GM21447 (cell line): ENCODE measurements around the gene PPFIA1.
"Not testable (repeated sequence)": the region's sequence is repeated elsewhere in the genome, so short reads cannot be mapped to it uniquely, and the experiment has no call there.

ENCODE experiments used
- ATAC-seq: cut with Tn5 transposase; IDR thresholded peaks from one replicate; pipeline ENCODE4 v1.9.1; 2021; ENCODE audit not compliant: unreplicated experiment

The PPFIA1 gene

DNA sequence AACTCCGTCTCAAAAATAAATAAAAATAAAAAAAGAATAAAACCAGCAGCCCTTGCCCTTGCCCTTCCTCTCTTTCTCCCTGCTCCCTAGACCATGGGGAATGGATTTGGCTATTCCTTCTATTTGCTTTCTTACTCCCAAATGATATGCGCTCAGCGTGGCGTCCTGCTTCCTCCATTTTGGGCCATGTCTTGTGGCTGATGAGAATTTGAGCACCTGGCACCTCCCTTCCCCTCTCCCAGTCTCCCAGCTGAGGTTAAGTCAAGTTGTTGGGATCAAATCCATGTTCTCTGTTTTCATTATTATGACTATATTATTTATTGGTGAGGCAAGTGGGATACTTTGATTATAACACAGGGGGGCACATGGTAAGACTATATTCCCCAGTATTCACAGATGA is 117.1 kb downstream of the PPFIA1 start:
- ATAC-seq, result no peak

DNA sequence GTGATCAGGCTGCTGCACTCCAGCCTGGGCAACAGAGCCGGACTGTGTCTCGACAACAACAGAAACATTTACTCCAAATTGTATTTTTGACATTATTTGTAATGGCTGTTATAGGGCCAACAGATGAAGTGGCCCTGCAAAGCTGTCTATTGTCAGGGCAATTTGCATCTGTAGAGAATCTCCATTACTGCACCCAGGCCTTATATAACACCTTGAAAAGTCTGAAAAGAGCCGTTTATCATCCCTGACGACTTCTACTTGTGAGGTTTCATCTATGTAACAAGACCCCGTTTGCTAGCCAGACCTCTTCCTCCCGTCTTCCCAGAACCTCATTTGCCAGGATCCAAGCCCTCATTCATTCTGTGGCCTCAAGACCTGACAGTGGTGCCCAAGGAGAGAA is 118.7 kb downstream of the PPFIA1 start:
- no peak for ATAC-seq

DNA sequence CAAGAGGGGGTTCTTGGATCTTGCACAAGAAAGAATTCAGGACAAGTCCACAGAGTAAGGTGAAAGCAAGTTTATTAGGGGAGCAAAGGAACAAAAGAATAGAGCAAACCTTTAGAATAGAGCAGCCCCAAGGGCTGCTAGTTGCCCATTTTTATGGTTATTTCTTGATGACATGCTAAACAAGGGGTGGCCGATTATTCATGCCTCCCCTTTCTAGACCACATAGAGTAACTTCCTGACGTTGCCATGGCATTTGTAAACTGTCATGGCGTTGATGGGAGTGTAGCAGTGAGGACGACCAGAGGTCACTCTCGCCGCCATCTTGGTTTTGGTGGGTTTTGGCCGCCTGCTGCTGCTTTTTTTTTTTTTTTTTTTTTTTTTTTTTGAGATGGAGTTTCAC is 120.4 kb downstream of the PPFIA1 start:
- not testable (repeated sequence) for ATAC-seq

DNA sequence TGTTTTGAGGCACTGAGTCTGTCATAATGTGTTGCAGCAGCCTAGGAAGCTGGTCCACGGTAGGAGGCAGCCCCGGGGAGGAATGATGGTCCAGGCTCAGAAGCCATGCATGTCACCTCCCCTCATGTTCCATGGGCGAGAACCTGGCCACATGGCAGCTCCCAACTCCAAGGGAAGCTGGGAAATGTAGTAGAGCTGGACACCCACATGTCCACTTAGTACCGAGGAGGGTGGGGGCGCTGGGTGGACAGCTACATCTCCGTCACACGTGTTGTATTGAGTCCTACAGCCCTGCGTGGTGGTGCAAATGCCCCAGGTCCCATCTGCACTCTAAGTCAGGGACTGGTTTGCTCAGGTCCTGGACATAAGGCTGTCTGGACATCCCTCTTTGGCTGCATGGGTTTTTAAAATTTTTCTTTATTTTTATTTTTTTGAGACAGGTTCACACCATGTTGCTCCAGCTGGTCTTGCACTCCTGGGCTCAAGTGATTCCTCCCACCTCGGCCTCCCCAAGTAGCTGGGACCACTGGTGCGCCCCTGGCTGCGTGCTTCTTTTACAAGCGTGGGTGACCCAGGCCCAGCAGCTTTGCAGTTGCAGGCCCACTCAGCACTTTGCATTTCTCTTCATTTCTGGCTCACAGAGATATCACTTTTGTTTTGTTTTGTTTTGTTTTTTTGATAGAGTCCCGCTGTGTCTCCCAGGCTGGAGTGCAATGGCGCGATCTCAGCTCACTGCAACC is 123.9 kb downstream of the PPFIA1 start:
- no peak for ATAC-seq

DNA sequence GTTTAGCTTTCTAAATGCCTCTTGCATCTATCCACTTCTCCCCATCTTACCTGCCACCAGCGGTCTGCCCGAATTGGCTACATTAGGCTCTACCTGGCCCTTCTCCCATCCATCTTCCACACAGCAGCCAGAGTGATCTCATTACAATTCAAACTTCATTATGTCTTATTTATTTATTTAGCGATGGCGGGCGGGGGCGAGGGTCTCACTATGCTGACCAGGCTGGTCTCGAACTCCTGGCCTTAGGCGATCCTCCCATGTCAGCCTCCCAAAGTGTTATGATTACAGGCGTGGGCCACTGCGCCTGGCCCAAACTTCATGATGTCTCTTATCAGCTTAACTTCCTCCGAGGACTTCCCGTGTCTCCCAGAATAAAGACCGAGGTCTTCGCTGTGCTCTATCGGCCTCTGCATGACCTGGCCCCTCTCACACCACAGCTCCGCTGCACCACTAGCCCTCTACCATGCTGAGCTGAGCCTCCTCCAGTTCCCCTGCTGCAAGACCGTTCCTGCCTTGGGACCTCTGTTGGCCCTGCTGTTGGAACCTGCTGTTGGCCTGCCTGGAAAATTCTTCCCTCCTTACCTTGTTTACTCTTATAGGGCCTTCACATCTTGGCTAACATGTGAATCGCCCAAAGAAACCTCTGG is 127.0 kb downstream of the PPFIA1 start:
- no peak for ATAC-seq

DNA sequence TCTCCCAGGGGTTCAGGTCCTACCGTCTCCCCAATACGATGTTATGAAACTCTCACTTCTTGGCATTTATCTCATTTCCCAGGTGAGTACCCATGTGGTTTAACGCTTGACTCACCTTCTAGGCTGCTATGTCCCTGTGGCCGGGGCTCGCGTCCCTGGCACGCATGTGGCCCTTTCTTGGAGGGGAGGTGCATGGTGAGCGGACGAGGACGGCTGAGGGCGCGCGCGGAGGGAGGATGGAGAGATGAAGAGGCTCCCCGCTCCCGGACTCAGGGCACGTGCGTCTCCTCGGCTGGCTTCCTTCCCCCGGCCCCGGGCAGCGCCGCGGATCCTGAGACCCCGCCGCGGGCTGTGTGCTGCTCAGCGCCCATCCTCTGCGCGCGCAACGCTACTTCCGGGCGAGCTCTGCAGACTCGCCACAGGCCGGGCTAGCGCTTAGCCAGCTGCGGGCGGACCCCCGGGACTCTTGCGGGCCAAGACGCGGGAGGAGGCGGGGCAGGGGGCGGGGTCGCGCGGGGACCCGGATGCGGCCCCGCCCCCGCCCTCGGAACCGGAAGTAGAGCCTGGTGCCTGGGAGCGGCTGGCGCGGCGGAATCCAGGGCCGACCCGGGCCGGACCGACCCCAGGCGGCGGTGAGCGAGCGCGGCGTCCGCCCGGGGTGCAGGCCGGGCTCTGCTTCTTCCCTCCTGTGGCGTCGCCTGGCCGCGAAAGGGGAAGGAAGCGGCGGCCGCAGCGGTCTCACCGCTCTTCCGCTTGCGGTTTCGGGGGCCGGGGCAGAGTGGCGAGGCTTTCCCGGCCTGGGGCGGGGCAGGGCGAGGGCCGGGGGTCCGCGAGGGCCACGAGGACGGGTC is 127.7 kb downstream of the PPFIA1 start, which contains the start of gene CTTN:
Gene CTTN (plus strand): TSS at position 547 of the 851 bp plus-strand sequence. CDS start 8,769 bp downstream, outside the sequence.
- no peak for ATAC-seq

DNA sequence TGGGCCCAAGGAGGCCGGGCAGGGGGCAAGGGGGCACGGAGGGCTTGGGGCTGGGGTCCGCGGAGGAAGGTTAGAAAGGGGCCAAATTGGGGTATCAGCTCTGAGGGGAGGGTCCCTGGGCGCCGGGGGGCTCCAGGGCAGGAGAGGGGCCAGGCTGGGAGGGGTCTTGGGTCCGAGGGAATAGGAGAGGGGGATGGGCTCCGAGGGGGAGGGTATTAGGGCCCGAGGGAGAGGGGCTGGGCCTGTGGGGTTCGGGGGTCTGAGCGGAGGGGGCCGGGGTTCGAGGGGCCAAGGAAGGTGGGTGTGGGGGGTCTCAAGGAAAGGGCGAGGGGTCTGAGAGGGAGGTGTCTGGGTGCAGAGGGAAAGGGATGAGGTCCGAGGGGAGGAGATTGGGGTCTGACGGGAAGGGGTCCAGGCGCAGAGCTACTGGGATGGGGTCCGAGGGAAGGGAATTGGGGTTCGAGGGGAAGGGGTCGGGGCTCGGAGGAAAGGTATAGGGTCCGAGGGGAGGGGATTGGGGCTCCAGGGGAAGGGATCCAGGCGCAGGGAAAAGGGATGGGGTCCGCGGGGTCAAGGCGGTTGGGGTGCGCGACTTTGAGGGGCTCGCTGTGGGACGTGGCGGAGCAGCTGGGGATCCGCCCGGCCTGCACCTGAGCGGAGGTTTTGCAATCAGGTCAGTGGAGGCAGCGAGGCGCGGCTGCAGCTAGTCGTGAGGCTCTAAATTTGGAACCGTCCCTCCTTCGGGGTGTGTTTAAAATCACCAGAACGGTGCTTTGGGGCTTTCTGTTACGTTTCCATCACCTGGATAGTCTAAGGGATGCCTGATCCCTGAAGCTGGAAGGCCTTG is 128.6 kb downstream of the PPFIA1 start:
- no peak for ATAC-seq

DNA sequence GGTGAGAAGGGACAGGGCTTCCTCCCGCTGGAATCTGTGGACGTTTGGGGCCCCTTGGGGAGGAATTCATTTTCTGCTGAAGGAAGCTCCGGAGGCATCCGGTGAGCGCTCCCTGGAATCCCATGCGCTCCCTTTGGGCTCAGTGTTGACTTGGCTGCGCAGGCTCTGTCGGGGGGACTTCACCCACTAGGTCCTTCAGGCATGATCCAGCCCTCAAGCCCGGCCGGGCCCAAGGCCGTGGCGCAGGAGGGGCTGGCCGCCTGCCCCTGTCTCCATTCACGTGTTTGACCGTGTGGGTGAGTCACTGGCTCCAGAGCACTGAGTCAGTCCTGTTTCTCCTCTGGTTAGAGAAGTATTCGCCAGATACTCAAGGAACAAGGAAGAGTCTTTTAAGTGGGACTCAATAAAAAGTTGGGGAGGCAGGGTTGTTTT is 129.2 kb downstream of the PPFIA1 start:
- ATAC-seq, result no peak

DNA sequence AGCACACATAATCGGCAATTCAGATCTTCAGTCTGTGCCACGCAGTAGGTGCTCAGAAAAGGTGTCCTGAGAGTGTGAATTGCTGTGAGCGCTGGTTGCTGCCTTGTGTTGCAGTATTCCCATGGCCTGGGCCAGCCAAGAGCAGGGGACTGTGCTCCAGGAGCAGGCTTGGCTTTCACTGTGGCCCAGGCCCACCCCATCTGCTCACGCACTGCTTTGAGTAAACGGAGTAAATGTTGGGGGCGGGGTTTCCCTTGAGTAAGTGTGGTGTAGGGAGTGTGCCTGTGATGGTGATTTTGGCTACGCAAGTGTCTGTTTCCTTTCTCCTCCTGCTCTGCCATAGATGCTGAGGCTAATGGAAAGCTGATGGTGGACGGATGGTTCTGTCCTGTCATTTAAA is 130.2 kb downstream of the PPFIA1 start:
- ATAC-seq, result no peak

DNA sequence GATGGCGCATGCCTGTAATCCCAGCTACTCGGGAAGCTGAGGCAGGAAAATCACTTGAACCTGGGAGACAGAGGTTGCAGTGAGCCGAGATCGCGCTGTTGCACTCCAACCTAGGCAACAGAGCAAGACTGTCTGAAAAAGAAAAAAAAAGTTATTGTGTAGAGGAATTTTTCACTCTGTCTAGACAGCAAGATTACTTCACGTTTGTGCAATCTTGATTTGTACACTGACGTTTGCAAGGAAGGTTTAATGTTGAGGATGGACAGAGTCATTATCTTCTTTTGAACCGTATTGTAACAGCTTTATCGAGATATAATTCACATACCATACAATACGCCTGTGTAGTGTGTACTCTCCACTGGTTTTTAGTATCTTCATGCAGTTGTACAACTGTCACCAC is 131.5 kb downstream of the PPFIA1 start:
- ATAC-seq, result no peak

DNA sequence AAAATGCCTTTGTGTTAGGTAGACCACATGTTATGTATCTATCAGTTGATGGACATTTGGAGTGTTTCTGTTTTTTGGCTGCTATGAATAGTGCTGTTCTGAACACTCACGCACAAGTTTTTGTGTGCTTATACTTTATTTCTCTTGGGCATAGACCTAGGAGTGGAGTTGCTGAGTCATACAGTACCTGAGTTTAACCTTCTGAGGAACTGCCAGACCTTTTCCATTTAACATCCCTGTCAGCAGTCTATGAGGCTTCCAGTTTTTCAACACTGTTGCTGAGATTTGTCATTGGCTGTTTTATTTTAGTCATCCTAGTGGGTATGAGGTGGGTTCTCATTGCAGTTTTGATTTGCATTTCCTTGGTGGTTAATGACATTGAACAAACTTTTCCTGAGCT is 132.2 kb downstream of the PPFIA1 start:
- ATAC-seq, result no peak

DNA sequence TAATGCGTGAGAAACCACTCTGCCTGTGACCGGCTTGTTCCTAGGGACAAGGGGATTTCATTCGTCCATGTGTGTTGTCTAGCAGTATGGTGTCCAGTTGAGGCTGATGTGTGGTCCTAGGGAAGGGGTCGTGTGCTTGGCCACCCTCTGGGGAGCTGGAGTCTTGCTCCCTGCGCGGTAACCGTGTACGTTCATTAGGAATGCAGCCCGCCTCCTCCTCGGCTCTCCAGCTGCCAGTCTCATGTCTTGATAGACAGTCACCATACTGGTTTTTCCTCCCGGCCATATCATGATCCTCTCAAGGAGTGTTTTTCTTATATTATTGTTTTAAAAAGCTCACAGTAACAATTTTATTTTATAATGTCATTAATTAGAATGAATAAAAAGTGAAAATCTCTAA is 133.8 kb downstream of the PPFIA1 start:
- no peak for ATAC-seq

DNA sequence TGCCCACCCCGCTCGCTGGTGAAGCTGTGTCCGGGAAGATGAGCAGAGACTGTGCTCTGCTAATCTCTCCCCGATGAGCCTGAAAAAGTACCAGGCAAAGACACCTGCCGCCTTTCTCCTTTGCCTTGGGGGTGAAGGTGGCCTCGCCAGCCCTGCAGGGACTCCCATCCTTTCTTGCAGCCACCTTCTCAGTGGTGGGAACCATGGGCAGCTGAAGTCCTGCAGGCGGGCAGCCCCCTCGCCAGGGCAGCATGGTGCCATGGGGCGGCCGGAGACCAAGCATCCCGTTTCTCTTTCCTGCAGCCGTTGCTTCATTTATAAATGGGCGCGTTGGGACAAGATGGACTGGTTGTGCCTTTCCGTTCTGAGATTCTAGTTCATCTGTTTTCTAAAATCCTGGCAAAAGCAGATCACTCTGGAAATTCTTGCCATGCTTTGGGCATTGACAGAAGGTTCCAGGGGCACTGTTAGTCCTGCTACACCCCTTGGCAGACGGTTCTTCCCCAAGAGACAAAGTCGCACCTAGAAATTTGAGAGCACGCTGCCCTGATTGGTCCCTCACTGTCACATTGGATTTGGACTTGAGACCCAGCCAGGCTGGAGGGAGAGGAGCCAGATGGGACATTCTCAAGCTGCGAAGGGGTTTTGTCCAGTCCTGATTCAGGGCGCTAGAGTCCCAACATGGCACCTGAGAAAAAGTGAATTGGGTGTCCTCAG is 135.3 kb downstream of the PPFIA1 start:
- ATAC-seq, result no peak

DNA sequence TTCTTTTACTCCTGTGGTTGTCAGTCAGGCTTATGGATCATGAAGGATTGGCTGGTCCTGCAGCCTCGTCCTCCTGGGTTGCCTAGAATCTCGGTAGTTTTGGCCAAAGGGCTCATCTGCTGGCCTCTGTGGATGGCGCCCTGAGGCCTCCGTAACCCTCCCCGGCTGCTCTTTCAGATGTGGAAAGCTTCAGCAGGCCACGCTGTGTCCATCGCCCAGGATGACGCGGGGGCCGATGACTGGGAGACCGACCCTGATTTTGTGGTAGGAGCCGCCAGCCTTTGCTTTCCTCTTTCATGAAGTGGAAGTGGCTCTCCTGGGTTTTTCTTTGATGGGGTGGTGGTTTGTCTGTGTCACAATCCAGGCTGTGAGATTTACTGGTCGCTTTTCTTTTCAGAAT is 136.6 kb downstream of the PPFIA1 start:
- no peak for ATAC-seq

DNA sequence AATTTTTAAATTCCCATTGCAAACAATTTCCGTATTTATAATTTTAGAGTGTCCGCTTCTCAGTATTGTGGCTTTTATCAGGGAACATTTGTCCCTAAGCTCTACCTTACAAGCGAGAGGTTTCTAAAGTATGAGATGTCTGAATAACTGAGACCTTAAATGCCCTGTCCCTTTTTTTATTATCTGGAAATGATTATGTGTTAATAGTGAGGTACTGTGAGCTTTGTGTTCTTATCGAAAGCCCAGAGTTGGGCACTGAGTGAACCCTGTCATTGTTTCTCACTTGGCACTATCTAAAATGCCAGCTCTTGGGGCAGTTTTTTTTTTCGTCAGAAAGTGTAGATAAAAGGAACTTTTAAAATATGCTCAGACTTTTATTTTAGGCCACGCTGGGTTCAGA is 137.3 kb downstream of the PPFIA1 start:
- ATAC-seq, result no peak

DNA sequence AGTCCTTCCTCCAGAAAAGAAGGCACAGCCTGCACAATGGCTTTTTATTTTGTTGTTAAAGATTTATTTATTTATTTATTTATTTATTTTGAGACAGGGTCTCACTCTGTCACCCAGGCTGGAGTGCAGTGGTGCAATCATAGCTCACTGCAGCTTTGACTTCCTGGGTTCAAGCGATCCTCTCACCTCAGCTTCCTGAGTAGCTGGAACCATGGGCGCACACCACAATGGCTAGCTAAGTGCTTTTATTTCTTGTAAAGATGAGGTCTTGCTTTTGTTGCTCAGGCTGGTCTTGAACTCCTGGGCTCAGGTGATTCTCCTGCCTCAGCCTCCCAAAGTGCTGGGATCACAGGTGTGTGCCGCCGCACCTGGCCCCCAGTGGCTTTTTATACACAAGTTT is 137.8 kb downstream of the PPFIA1 start:
- not testable (repeated sequence) for ATAC-seq

DNA sequence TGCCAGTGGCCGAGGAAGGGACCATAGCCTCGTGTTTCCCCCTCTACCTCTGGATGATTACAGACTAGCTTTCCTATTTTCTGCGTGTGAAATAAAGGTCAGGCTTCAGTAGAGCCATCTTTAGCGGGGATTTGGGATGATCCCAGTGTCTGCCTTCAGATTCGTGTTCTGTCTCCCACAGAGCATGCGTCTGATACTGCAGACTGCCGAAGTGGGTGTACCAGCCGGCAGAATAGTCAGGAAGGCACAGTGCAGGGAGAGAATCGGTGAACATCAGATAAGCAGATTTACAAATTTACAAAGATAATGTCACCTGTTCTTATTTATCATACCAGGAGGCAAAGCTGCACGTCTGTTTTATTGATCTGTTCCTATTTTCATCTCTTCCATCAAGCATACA is 138.9 kb downstream of the PPFIA1 start:
- ATAC-seq, result no peak

DNA sequence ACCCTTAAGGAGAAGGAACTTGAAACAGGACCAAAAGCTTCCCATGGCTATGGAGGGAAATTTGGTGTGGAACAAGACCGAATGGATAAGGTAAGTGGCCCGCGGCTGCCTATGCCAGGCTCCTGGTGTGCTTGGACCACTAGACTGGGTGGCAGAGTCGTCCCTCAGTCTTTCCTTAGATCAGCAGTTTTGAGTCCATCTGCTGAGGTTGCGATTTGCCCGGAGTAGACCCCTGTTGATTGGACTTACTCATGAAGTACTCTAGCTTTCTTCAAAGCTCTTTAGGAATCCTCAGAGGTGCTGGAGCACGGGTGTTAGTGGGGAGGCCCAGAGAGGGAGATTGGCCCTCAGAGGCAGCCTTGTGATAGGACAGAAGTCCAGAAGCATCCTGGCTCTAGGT is 139.4 kb downstream of the PPFIA1 start:
- ATAC-seq, result no peak

DNA sequence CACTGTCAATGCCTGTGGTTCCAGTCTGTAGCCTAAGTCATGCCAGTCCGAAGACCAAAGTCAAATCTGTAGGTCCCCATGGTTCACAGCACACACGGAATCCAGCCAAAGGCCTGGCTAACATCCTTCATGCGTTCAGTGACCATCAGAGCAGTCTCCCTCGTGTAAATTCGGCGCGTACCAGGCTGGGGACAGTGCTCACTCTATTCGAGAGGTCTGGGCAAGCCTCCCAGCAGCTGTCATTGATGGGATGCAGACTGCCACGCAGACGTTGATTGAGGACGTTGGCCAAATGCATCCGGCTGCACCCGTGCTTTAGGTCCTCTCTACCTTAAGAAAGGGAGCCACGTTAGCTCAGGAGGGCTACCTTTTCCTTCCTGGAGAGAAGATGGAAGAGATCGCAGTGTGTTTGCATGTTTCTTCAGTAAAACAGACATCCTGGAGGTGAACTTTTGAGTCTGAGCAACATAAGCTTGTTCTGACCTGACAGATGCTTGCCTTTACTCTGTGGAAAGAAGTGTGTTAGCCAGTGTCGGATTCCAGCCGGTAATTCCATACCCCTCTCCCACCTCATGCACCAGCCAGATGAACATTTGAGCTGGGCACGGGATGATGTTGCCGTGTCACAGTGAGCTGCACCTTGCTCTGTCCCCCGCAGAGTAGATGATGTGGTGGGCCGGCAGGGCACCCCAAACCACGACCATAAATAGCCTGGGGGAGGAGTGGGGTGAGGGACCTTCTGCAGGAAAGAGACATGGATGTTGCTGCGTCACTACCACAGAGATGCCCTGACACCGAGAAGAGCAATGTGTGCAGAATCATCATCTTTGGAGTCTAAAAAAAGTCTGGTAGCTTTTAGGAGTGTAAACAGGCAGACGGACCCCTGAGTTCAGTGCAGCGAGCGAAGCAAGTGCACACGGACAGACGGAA is 140.1 kb downstream of the PPFIA1 start:
- ATAC-seq, result no peak
